Esophagus muscularis mucosa (tissue), 4 donors: Measurements from ENCODE around the gene HDAC4. TPM values are rescaled to one million over a fixed set of nuclear protein-coding genes. Genes with fewer than 3 reads are reported as not detected.

Source experiments
- DNase-seq: peaks from one replicate; pipeline ENCODE4 v3.0.0-alpha.2; 2017; ENCODE audit errors: extremely low spot score
- H3K27ac ChIP-seq, 4 donors: fragments of 200-600 bp; sonication (generic); replicated peaks in 1 of 4; 1 replicate in 3 of 4; 2 replicates in 1 of 4; pipeline ENCODE4 v1.5.1; 2016 to 2019; ENCODE audit warnings: mild to moderate bottlenecking in 1 of 4
- H3K27me3 ChIP-seq, 4 donors: fragments of 200-600 bp; sonication (generic); one replicate each; pipeline versions ENCODE4 v1.5.1 to v1.6.0; 2016 to 2019
- H3K36me3 ChIP-seq, 4 donors: fragments of 200-600 bp; sonication (generic); one replicate each; pipeline ENCODE4 v1.5.1; 2016 to 2019
- H3K4me1 ChIP-seq, 4 donors: fragments of 200-600 bp; sonication (generic); one replicate each; pipeline ENCODE4 v1.5.1; 2016 to 2019
- H3K4me3 ChIP-seq, 4 donors: fragments of 200-600 bp; sonication (generic); 1 replicate in 2 of 4; 2 replicates in 2 of 4; pipeline ENCODE4 v1.5.1; 2016 to 2019; ENCODE audit warnings: mild to moderate bottlenecking in 4 of 4, moderate library complexity in 1 of 4
- H3K9me3 ChIP-seq, 4 donors: fragments of 200-600 bp; sonication (generic); 1 replicate in 3 of 4; 2 replicates in 1 of 4; pipeline ENCODE4 v1.5.1; 2016 to 2019
- EP300 ChIP-seq: sonication (generic); formaldehyde crosslinking; IDR thresholded peaks from one replicate; pipeline ENCODE4 v1.6.1; 2017; ENCODE audit warnings: antibody characterized with exemption
- POLR2A ChIP-seq: fragments of 450-650 bp; IDR thresholded peaks from one replicate; pipeline ENCODE4 v1.6.1; 2017; ENCODE audit warnings: antibody characterized with exemption, moderate library complexity, mild to moderate bottlenecking, low read depth
- POLR2AphosphoS5 ChIP-seq, 2 donors: sonication (generic); formaldehyde crosslinking; IDR thresholded peaks; one replicate each; pipeline ENCODE4 v1.6.1; 2017; ENCODE audit warnings: antibody characterized with exemption in 2 of 2
- WGBS: methylation state at CpG from one replicate; pipeline ENCODE4 v1.1.5; 2018; 5-methylcytosine and 5-hydroxymethylcytosine counted together
- intact Hi-C: fragments of 100-400 bp; cut with DNase I; formaldehyde crosslinking; loops from one replicate; pipeline ENCODE4 v1.15.1; 2023
- total RNA-seq, 4 donors: library from RNA; depleted of rRNA; stranded (reverse); fragments of >200 nt; gene quantifications; one replicate each; pipeline versions ENCODE4 v1.1.0 to v1.2.1, GENCODE V29; 2016
- TF ChIP-seq, protein P1 (sequence below), 3 experiments: fragments of 200-600 bp in 2 of 3; fragments of 450-650 bp in 1 of 3; sonication (generic) in 2 of 3; IDR thresholded peaks; one replicate each; pipeline ENCODE4 v1.5.1; 2017 to 2019; ENCODE audit warnings: antibody characterized with exemption in 3 of 3, mild to moderate bottlenecking in 2 of 3, moderate library complexity in 1 of 3

Gene HDAC4
- total RNA-seq, 4 donors from 2014 or later: 59.4 to 119 (median 76.1) TPM

DNA sequence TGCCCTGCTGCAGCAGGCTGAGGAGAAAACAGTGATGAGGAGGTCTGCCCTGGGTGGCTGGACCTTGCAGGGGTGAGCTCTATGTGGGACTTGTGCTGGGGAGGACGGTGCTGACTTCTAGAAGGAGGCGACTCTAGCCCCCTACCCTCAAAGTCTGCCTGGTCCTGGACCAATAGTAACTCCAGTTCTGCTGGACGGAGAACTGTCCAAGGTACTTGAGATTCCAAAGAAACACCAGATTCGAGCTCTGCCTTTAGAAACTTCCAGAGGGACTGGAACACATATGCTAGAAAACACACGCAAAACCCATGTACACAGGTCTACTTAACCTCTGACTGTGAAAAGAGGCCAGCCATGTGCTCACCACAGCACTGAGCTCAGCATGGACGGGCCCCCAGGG is 292.4 kb downstream of the HDAC4 start:
- Histone ChIP-seq H3K36me3 (peaks cover 10 to 91% (median 86%) of the 10 kb centered on the region in 4 donors), H3K4me1 (peaks cover 7 to 45% (median 42%) of the 10 kb centered on the region in 4 donors), H3K27me3 (no peaks in the 10 kb centered on the region), H3K9me3 (no peaks in the 10 kb centered on the region), H3K4me3 (no peak overlapping the region), H3K27ac (peak overlapping the region in 2 of 4 donors; percentile 86 to 88)
- DNase-seq: no peak
- TF ChIP-seq, protein P1, sequence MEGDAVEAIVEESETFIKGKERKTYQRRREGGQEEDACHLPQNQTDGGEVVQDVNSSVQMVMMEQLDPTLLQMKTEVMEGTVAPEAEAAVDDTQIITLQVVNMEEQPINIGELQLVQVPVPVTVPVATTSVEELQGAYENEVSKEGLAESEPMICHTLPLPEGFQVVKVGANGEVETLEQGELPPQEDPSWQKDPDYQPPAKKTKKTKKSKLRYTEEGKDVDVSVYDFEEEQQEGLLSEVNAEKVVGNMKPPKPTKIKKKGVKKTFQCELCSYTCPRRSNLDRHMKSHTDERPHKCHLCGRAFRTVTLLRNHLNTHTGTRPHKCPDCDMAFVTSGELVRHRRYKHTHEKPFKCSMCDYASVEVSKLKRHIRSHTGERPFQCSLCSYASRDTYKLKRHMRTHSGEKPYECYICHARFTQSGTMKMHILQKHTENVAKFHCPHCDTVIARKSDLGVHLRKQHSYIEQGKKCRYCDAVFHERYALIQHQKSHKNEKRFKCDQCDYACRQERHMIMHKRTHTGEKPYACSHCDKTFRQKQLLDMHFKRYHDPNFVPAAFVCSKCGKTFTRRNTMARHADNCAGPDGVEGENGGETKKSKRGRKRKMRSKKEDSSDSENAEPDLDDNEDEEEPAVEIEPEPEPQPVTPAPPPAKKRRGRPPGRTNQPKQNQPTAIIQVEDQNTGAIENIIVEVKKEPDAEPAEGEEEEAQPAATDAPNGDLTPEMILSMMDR (IDR thresholded peaks at IDR 0.05): no peak
- no peak for TF ChIP-seq EP300
- TF ChIP-seq POLR2A: no peak
- 73% methylated on average over 6 of the region's 6 CpGs for WGBS
- intact Hi-C loops: no loop called here

DNA sequence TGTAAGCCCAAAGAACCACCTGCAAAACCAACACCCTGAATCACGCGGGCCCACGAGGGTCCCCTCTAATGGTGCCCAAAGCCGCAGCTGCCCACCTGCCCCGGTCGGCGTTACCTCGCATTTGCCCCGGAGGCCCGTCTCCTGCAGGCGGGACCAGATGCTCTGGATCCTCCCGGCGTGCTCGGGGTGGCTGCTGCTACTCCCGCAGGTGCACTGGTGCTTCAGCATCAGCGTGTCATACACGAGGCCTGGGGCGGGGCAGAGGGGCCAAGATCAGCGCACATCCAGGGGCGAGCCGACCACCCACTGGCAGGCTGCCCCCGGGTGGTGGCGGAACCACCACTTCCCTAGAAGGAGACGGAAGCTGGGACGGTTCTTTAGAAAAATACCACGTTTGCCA is 292.9 kb downstream of the HDAC4 start:
- H3K4me1 ChIP-seq: peaks cover 2 to 40% (median 37%) of the 10 kb centered on the region in 4 donors
- 60% methylated on average over 3 of the region's 26 CpGs for WGBS
- H3K9me3 ChIP-seq: no peaks in the 10 kb centered on the region
- H3K27ac ChIP-seq: peak overlapping the region in 1 of 4 donors; percentile 88
- H3K36me3 ChIP-seq: peaks cover 14 to 96% (median 91%) of the 10 kb centered on the region in 4 donors
- no peaks in the 10 kb centered on the region for H3K27me3 ChIP-seq
- no peak for DNase-seq
- intact Hi-C loops: no loop called here
- no peak for TF ChIP-seq EP300
- no peak overlapping the region for H3K4me3 ChIP-seq

DNA sequence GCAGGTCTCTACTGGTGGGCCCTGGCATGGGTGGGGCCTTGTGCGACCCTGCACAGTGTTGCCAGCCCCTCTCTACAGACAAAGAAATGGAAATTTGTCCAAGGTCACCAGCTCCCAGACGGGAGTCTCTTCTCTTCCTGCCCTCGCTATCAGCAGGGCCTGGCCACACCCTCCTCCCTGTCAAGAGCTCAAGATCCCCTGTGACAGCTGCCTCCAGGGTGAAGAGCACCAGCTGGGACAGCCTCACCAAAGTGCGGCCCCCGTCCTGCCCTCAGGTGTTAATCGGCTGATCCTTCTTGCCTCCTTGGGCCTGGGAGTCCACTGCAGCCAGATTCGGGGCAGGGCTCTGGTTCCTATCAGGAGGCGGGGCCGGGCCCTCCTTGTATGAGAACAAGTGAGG is 293.9 kb downstream of the HDAC4 start:
- intact Hi-C loops: no loop called here
- peaks cover 0 to 31% (median 27%) of the 10 kb centered on the region in 4 donors for H3K4me1 ChIP-seq
- H3K27ac ChIP-seq: no peak overlapping the region
- no peaks in the 10 kb centered on the region for H3K27me3 ChIP-seq
- peaks cover 23 to 99% (median 96%) of the 10 kb centered on the region in 4 donors for H3K36me3 ChIP-seq
- no peak for TF ChIP-seq EP300
- TF ChIP-seq, protein P1 (IDR thresholded peaks at IDR 0.05): no peak
- no peaks in the 10 kb centered on the region for H3K9me3 ChIP-seq
- DNase-seq: no peak
- H3K4me3 ChIP-seq: no peak overlapping the region
- WGBS: 89% methylated on average over 3 of the region's 9 CpGs

DNA sequence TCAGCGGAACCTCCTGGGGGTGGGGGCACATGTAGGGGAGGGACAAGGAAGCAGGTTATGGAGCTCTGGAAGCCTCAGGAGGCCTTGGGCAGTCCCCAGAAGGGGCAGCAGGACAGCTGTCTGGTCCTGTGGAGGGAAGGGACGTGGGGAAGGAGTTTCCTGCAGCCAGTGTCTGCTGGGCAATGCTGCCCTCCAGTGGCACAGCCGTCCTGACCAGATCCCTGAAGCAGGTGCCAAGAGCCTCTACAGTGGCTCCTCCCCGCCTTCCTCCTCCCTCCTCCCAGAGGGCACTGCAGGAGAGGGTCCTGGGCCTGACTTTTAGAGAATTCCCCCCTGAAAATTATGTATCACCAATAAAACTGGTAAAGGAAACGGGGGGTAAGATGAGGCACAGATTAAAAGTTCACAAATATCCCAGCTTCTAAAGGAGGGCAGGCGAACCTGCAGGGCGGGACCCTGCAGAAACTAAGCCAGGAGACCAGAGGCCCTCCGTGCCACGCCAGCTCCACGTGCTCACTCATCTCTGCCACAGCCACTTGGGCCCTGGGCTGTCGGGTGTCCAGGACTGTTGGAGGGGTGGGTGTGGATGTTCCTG is 294.4 kb downstream of the HDAC4 start:
- TF ChIP-seq EP300: no peak
- TF ChIP-seq, protein P1 (IDR thresholded peaks at IDR 0.05): peak in 2 of 3 experiments; percentile 15 to 44
- no peaks in the 10 kb centered on the region for H3K9me3 ChIP-seq
- H3K36me3 ChIP-seq: peaks cover 29 to 99% (median 98%) of the 10 kb centered on the region in 4 donors
- H3K4me3 ChIP-seq: no peak overlapping the region
- no peak for DNase-seq
- intact Hi-C loops: no loop called here
- peaks cover 0 to 25% (median 22%) of the 10 kb centered on the region in 4 donors for H3K4me1 ChIP-seq
- H3K27me3 ChIP-seq: no peaks in the 10 kb centered on the region
- no peak overlapping the region for H3K27ac ChIP-seq
- WGBS: 72% methylated on average over 10 of the region's 11 CpGs

DNA sequence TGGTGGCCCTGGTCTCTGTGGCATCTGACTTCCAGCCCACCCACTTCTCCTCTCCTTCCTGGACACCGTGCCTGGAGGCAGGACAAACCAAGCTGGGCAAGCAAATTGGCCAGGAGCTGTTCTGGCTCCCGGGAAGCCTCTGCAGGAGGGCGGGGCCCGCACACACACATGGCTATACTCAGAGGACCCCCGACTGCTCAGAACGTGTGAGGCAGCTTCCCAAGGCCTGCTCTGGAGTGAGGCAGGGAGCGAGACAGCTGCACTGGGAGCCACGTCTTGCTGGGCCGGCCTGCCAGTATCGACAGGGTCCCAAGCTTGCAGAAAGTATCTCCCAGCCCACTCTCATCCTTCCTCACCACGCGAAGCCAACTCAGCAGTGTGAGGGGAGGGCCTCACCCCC is 295.6 kb downstream of the HDAC4 start:
- DNase-seq: no peak
- 73% methylated on average over 2 of the region's 12 CpGs for WGBS
- Histone ChIP-seq H3K4me3 (no peak overlapping the region), H3K36me3 (peaks cover 38 to 99% (median 99%) of the 10 kb centered on the region in 4 donors), H3K4me1 (peaks cover 0 to 14% (median 10%) of the 10 kb centered on the region in 4 donors), H3K27me3 (no peaks in the 10 kb centered on the region), H3K27ac (no peak overlapping the region), H3K9me3 (no peaks in the 10 kb centered on the region)
- no peak for TF ChIP-seq POLR2AphosphoS5 (IDR thresholded peaks at IDR 0.05)
- TF ChIP-seq, protein P1 (IDR thresholded peaks at IDR 0.05): no peak
- no peak for TF ChIP-seq POLR2A
- no peak for TF ChIP-seq EP300
- intact Hi-C loops: no loop called here
